Stimulated activated CD8-positive, alpha-beta memory T cell treated with anti-CD3 and anti-CD28 coated beads, Interleukin-2, amount 100 ng/mL, for 48 hours (primary cell): ENCODE results near the gene FST.

Source experiments
- DNase-seq, 2 donors: peaks; one replicate each; pipeline ENCODE4 v3.0.0-alpha.2; 2020; ENCODE audit warnings: low read depth in 2 of 2

FST gene

GRCh38 chr5:53480416-53481158, at the start of gene FST:
Gene FST, plus strand, starts transcription at chr5:53480629. Its CDS starts 163 bp downstream, at chr5:53480792.
- no peak for DNase-seq

GRCh38 chr5:53431665-53432064, 48.8 kb upstream of the FST start:
- DNase-seq, result no peak

- DNase-seq, result no peak
Observed at GRCh38 chr5:53433026-53433425, 47.4 kb upstream of the FST start.

- DNase-seq, result no peak
Observed at GRCh38 chr5:53434541-53434940, 45.9 kb upstream of the FST start.

- no peak for DNase-seq
Observed at GRCh38 chr5:53436480-53437191, 43.8 kb upstream of the FST start.

GRCh38 chr5:53438079-53438478, 42.4 kb upstream of the FST start:
- no peak for DNase-seq

GRCh38 chr5:53438486-53439472, 41.6 kb upstream of the FST start:
- no peak for DNase-seq

- no peak for DNase-seq
Observed at GRCh38 chr5:53442961-53443360, 37.5 kb upstream of the FST start.

GRCh38 chr5:53445569-53445968, 34.9 kb upstream of the FST start:
- no peak for DNase-seq

- no peak for DNase-seq
Observed at GRCh38 chr5:53446908-53447307, 33.5 kb upstream of the FST start.

- no peak for DNase-seq
Observed at GRCh38 chr5:53448851-53449250, 31.6 kb upstream of the FST start.

GRCh38 chr5:53453898-53454718, 26.3 kb upstream of the FST start:
- no peak for DNase-seq

GRCh38 chr5:53454719-53455000, 25.8 kb upstream of the FST start:
- DNase-seq, result no peak

GRCh38 chr5:53456366-53456765, 24.1 kb upstream of the FST start:
- DNase-seq, result no peak

- DNase-seq, result no peak
Observed at GRCh38 chr5:53463909-53464621, 16.4 kb upstream of the FST start.

GRCh38 chr5:53464722-53465121, 15.7 kb upstream of the FST start:
- DNase-seq, result no peak

GRCh38 chr5:53469946-53470687, 10.3 kb upstream of the FST start:
- DNase-seq, result no peak

GRCh38 chr5:53472279-53472678, 8.2 kb upstream of the FST start:
- no peak for DNase-seq

GRCh38 chr5:53472720-53473510, 7.5 kb upstream of the FST start:
- no peak for DNase-seq
